Measurements from ENCODE around the gene CDX1.

GRCh38 chr5:150181027-150181426 is 14.4 kb downstream of the CDX1 start:
- TF ChIP-seq CTCF (IDR thresholded peaks at IDR 0.05) (no peak), POLR2A (IDR thresholded peaks at IDR 0.05) (no peak), POLR2AphosphoS5 (IDR thresholded peaks at IDR 0.05) (no peak), EP300 (IDR thresholded peaks at IDR 0.05) (no peak)
